ENCODE measurements around the gene MIAT.

Gene MIAT

GRCh38 chr22:26669060-26669481, 11.7 kb downstream of the MIAT start:
- DNase-seq (ENCODE audit: low spot score), result no peak

GRCh38 chr22:26670459-26670858, 13.1 kb downstream of the MIAT start:
- DNase-seq (ENCODE audit: low spot score), result no peak

GRCh38 chr22:26671317-26672059, 14.1 kb downstream of the MIAT start:
- no peak for DNase-seq (ENCODE audit: low spot score)

- no peak for DNase-seq (ENCODE audit: low spot score)
Measured at GRCh38 chr22:26672060-26672471, 14.7 kb downstream of the MIAT start.

GRCh38 chr22:26672590-26673468, 15.4 kb downstream of the MIAT start:
- DNase-seq (ENCODE audit: low spot score), result peak; percentile 99

GRCh38 chr22:26673486-26673885, 16.1 kb downstream of the MIAT start:
- DNase-seq (ENCODE audit: low spot score), result peak; percentile 46

- no peak for DNase-seq (ENCODE audit: low spot score)
Measured at GRCh38 chr22:26674211-26675190, 17.1 kb downstream of the MIAT start.

GRCh38 chr22:26675687-26676268, 18.4 kb downstream of the MIAT start:
- no peak for DNase-seq (ENCODE audit: low spot score)

- DNase-seq (ENCODE audit: low spot score), result no peak
Measured at GRCh38 chr22:26677217-26677616, 19.8 kb downstream of the MIAT start.

- peak; percentile 86 for DNase-seq (ENCODE audit: low spot score)
Measured at GRCh38 chr22:26679003-26679629, 21.7 kb downstream of the MIAT start.

- DNase-seq (ENCODE audit: low spot score), result no peak
Measured at GRCh38 chr22:26680485-26680884, 23.1 kb downstream of the MIAT start.

GRCh38 chr22:26681395-26681821, 24.0 kb downstream of the MIAT start:
- no peak for DNase-seq (ENCODE audit: low spot score)

- DNase-seq (ENCODE audit: low spot score), result no peak
Measured at GRCh38 chr22:26684168-26684567, 26.8 kb downstream of the MIAT start.

- no peak for DNase-seq (ENCODE audit: low spot score)
Measured at GRCh38 chr22:26685601-26686000, 28.2 kb downstream of the MIAT start.

- DNase-seq (ENCODE audit: low spot score), result no peak
Measured at GRCh38 chr22:26687439-26687838, 30.1 kb downstream of the MIAT start.

- no peak for DNase-seq (ENCODE audit: low spot score)
Measured at GRCh38 chr22:26689513-26690301, 32.3 kb downstream of the MIAT start.

- no peak for DNase-seq (ENCODE audit: low spot score)
Measured at GRCh38 chr22:26690654-26691376, 33.4 kb downstream of the MIAT start.

GRCh38 chr22:26691377-26691716, 34.0 kb downstream of the MIAT start:
- DNase-seq (ENCODE audit: low spot score), result no peak

GRCh38 chr22:26692215-26692614, 34.8 kb downstream of the MIAT start:
- DNase-seq (ENCODE audit: low spot score), result no peak

GRCh38 chr22:26697151-26697550, 39.8 kb downstream of the MIAT start:
- DNase-seq (ENCODE audit: low spot score), result no peak

Data from kidney capillary endothelial cell (primary cell).